HFFc6 (cell line): Measurements from ENCODE around the gene CSF1. TPM values are rescaled to one million over a fixed set of nuclear protein-coding genes. Genes with fewer than 3 reads are reported as not detected.
"Not testable (repeated sequence)": the region's sequence is repeated elsewhere in the genome, so short reads cannot be mapped to it uniquely, and the experiment has no call there.

Experiments
- DNase-seq: peaks from one replicate; pipeline ENCODE4 v3.0.0-alpha.2; 2018
- H3K27ac Mint-ChIP-seq: 2 replicates; pipeline ENCODE4 v1.8.0; 2020; ENCODE audit warnings: mild to moderate bottlenecking, mixed read lengths
- H3K27me3 Mint-ChIP-seq: 2 replicates; pipeline ENCODE4 v1.8.0; 2021; ENCODE audit warnings: mild to moderate bottlenecking, moderate library complexity, mixed read lengths; ENCODE audit not compliant: insufficient read depth
- H3K36me3 Mint-ChIP-seq: 2 replicates; pipeline ENCODE4 v1.8.0; 2021; ENCODE audit warnings: low read depth, mixed read lengths
- H3K4me1 Mint-ChIP-seq: 2 replicates; pipeline ENCODE4 v1.8.0; 2020; ENCODE audit warnings: low read depth, mixed read lengths
- H3K4me3 Mint-ChIP-seq: 2 replicates; pipeline ENCODE4 v1.8.0; 2020; ENCODE audit warnings: mild to moderate bottlenecking, moderate library complexity, mixed read lengths
- H3K9me3 Mint-ChIP-seq: 2 replicates; pipeline ENCODE4 v1.8.0; 2020; ENCODE audit warnings: mild to moderate bottlenecking, mixed read lengths
- CTCF ChIP-seq: fragments of 200-600 bp; sonication (generic); IDR thresholded peaks from 2 replicates; pipeline ENCODE4 v1.5.0; 2021; ENCODE audit warnings: antibody characterized with exemption, mild to moderate bottlenecking
- total RNA-seq, 6 experiments: library from RNA; stranded (reverse); fragmentation: NEBNext Ultra II Directional; extraction: Animal tissue kit (Norgen Biotek cat#: 25700); gene quantifications; 2 replicates in 1 of 6; 3 replicates in 5 of 6; pipeline ENCODE4 v1.2.3, GENCODE V29; 2021

The CSF1 gene
- total RNA-seq, 6 experiments from 2014 or later, result 28.7 to 79.3 (median 72.4) TPM

GRCh38 chr1:109877317-109877771, 33.3 kb upstream of the CSF1 start:
- peak overlapping the region; percentile 68 for H3K4me3 Mint-ChIP-seq

GRCh38 chr1:109877776-109878175, 32.9 kb upstream of the CSF1 start:
- no peak for DNase-seq
- no peaks in the 10 kb centered on the region for H3K9me3 Mint-ChIP-seq
- peak; percentile 17 for TF ChIP-seq CTCF
- H3K4me1 Mint-ChIP-seq, result peaks cover 85% of the 10 kb centered on the region
- no peaks in the 10 kb centered on the region for H3K27me3 Mint-ChIP-seq
- H3K4me3 Mint-ChIP-seq, result peak overlapping the region; percentile 68
- H3K36me3 Mint-ChIP-seq, result no peaks in the 10 kb centered on the region
- H3K27ac Mint-ChIP-seq, result peak overlapping the region; percentile 98

More at GRCh38 chr1:109877317-109877771, 33.3 kb upstream of the CSF1 start:
- Mint-ChIP-seq H3K4me1 (peaks cover 89% of the 10 kb centered on the region), H3K27me3 (no peaks in the 10 kb centered on the region), H3K27ac (peak overlapping the region; percentile 98), H3K36me3 (no peaks in the 10 kb centered on the region), H3K9me3 (no peaks in the 10 kb centered on the region)
- peak; percentile 96 for DNase-seq
- peak; percentile 73 for TF ChIP-seq CTCF

- no peaks in the 10 kb centered on the region for H3K9me3 Mint-ChIP-seq
- H3K27me3 Mint-ChIP-seq, result no peaks in the 10 kb centered on the region
- no peak for DNase-seq
- no peaks in the 10 kb centered on the region for H3K36me3 Mint-ChIP-seq
- TF ChIP-seq CTCF, result no peak
- peaks cover 77% of the 10 kb centered on the region for H3K4me1 Mint-ChIP-seq
- H3K27ac Mint-ChIP-seq, result peak overlapping the region; percentile 60
- no peak overlapping the region for H3K4me3 Mint-ChIP-seq
These were observed 32.0 kb upstream of the CSF1 start for GRCh38 chr1:109878531-109879104.

- peak overlapping the region; percentile 60 for H3K27ac Mint-ChIP-seq
- peaks cover 69% of the 10 kb centered on the region for H3K4me1 Mint-ChIP-seq
- not testable (repeated sequence) for H3K9me3 Mint-ChIP-seq, H3K27me3 Mint-ChIP-seq, H3K4me3 Mint-ChIP-seq, H3K36me3 Mint-ChIP-seq
- peak; percentile 48 for DNase-seq
These were observed 31.3 kb upstream of the CSF1 start for GRCh38 chr1:109879371-109879770.

- H3K27me3 Mint-ChIP-seq, result peaks cover 2% of the 10 kb centered on the region; the same call in 1 of the 2 replicates
- no peaks in the 10 kb centered on the region for H3K36me3 Mint-ChIP-seq
- H3K4me1 Mint-ChIP-seq, result peaks cover 63% of the 10 kb centered on the region
- no peak for TF ChIP-seq CTCF
- DNase-seq, result no peak
- no peak overlapping the region for H3K4me3 Mint-ChIP-seq
- H3K27ac Mint-ChIP-seq, result peak overlapping the region; percentile 60; the same call in 1 of the 2 replicates
- H3K9me3 Mint-ChIP-seq, result no peaks in the 10 kb centered on the region
These were observed 30.6 kb upstream of the CSF1 start for GRCh38 chr1:109879881-109880525.
